Bronchial smooth muscle cell (primary cell): Measurements from ENCODE around the gene WDR18. TPM values are rescaled to one million over a fixed set of nuclear protein-coding genes. Genes with fewer than 3 reads are reported as not detected.

Source experiments
- total RNA-seq: library from RNA; depleted of rRNA; stranded (reverse); fragments of >200 nt; gene quantifications from 2 replicates; pipeline ENCODE4 v1.2.1, GENCODE V29; 2014

Gene WDR18
- 45.9 and 49.6 TPM in 2 replicates for total RNA-seq

GRCh38 chr19:984165-984967, at the start of gene WDR18:
Gene WDR18, plus strand, starts transcription at chr19:984345. Its CDS starts 9 bp downstream, at chr19:984354.

GRCh38 chr19:1000095-1000494, 15.9 kb downstream of the WDR18 start, which contains the start of gene GRIN3B:
Gene GRIN3B, plus strand, starts transcription at chr19:1000419. Its CDS starts 19 bp downstream, at chr19:1000438.

GRCh38 chr19:1020868-1021425, 36.8 kb downstream of the WDR18 start, which contains the start of gene TMEM259:
Gene TMEM259, minus strand, starts transcription at chr19:1021123. Its CDS starts 127 bp downstream, at chr19:1020996.

GRCh38 chr19:1025960-1026782, 42.0 kb downstream of the WDR18 start, which contains the start of gene CNN2:
Gene CNN2, plus strand, starts transcription at chr19:1026608. Its CDS starts 54 bp downstream, at chr19:1026662.

GRCh38 chr19:1039646-1040475, 55.7 kb downstream of the WDR18 start, which contains the start of gene ABCA7:
Gene ABCA7, plus strand, starts transcription at chr19:1040107. Its CDS starts 1,255 bp downstream, at chr19:1041362.

Other genes starting within 250 kb of the WDR18 start
- 0.32 and 0.43 TPM in 2 replicates for gene MISP, start 233.2 kb upstream of the WDR18 start, total RNA-seq
- gene PTBP1, start 186.9 kb upstream of the WDR18 start, total RNA-seq: 58.3 and 65.3 TPM in 2 replicates
- 0.47 and 0.77 TPM in 2 replicates for gene PLPPR3, start 162.4 kb upstream of the WDR18 start, total RNA-seq
- 0.16 TPM in 1 of 2 replicates, not detected in the other for gene AZU1, start 156.5 kb upstream of the WDR18 start, total RNA-seq
- not detected in 2 replicates for gene PRTN3, start 143.3 kb upstream of the WDR18 start, total RNA-seq
- gene ELANE, start 132.0 kb upstream of the WDR18 start, total RNA-seq: 0.16 and 0.69 TPM in 2 replicates
- gene CFD, start 124.7 kb upstream of the WDR18 start, total RNA-seq: 56.0 and 362 TPM in 2 replicates
- 26.5 and 35.5 TPM in 2 replicates for gene MED16, start 91.2 kb upstream of the WDR18 start, total RNA-seq
- not detected in 2 replicates for gene RNU6-9, start 90.9 kb upstream of the WDR18 start, total RNA-seq
- 12.3 and 14.0 TPM in 2 replicates for gene R3HDM4, start 71.1 kb upstream of the WDR18 start, total RNA-seq
- gene KISS1R, start 67.0 kb upstream of the WDR18 start, total RNA-seq: 0.09 TPM in 1 of 2 replicates, not detected in the other
- 12.6 and 17.0 TPM in 2 replicates for gene ARID3A, start 58.3 kb upstream of the WDR18 start, total RNA-seq
- gene GRIN3B, start 16.1 kb downstream of the WDR18 start, total RNA-seq: 0.32 and 0.60 TPM in 2 replicates
- 41.6 TPM in 2 replicates for gene TMEM259, start 36.8 kb downstream of the WDR18 start, total RNA-seq
- not detected in 2 replicates for gene RNU6-2, start 37.2 kb downstream of the WDR18 start, total RNA-seq
- 141 and 152 TPM in 2 replicates for gene CNN2, start 42.3 kb downstream of the WDR18 start, total RNA-seq
- 2.6 and 6.6 TPM in 2 replicates for gene ABCA7, start 55.8 kb downstream of the WDR18 start, total RNA-seq
- 0.79 and 0.94 TPM in 2 replicates for gene ARHGAP45, start 82.8 kb downstream of the WDR18 start, total RNA-seq
- gene POLR2E, start 111.0 kb downstream of the WDR18 start, total RNA-seq: 89.2 and 104 TPM in 2 replicates
- 404 and 638 TPM in 2 replicates for gene GPX4, start 119.6 kb downstream of the WDR18 start, total RNA-seq
- gene SBNO2, start 189.9 kb downstream of the WDR18 start, total RNA-seq: 32.2 and 32.8 TPM in 2 replicates
- 74.2 and 98.7 TPM in 2 replicates for gene STK11, start 221.4 kb downstream of the WDR18 start, total RNA-seq